DND-41 (cell line): Measurements from ENCODE around the gene GRID1.

Experiments
- ATAC-seq: fragments of 200-7000 bp; cut with Tn5 transposase; 3 replicates; pipeline ENCODE4 v1.9.1; 2021; ENCODE audit warnings: low read depth; ENCODE audit not compliant: insufficient read depth
- DNase-seq: peaks from one replicate; pipeline ENCODE4 v3.0.0-alpha.2; 2020
- H2AFZ ChIP-seq: 2 replicates; pipeline ENCODE4 v1.6.0; 2012; ENCODE audit warnings: low read depth, low read length
- H3K27ac ChIP-seq: 2 replicates; pipeline ENCODE4 v1.5.1; 2012; ENCODE audit warnings: low read length, inconsistent platforms
- H3K27me3 ChIP-seq: fragments of 200-600 bp; sonication (generic); 2 replicates; pipeline ENCODE4 v1.6.0; 2012; ENCODE audit warnings: low read length, mild to moderate bottlenecking, inconsistent platforms; ENCODE audit not compliant: insufficient read depth, poor library complexity
- H3K36me3 ChIP-seq: 2 replicates; pipeline ENCODE4 v1.5.1; 2012; ENCODE audit warnings: low read length, inconsistent platforms; ENCODE audit not compliant: insufficient read depth
- H3K4me1 ChIP-seq: 2 replicates; pipeline ENCODE4 v1.5.1; 2012; ENCODE audit warnings: mild to moderate bottlenecking, low read length; ENCODE audit not compliant: insufficient read depth
- H3K4me2 ChIP-seq: 2 replicates; pipeline ENCODE4 v1.6.0; 2012; ENCODE audit warnings: mild to moderate bottlenecking, moderate library complexity, low read length, inconsistent platforms; ENCODE audit not compliant: insufficient read depth
- H3K4me3 ChIP-seq, 2 experiments: fragments of 200-600 bp in 1 of 2; shearing (Covaris generic) in 1 of 2; 2 replicates each; pipeline ENCODE4 v1.5.1; 2012 to 2016; ENCODE audit warnings: inconsistent platforms in 2 of 2, low read length in 2 of 2, mild to moderate bottlenecking in 2 of 2, low read depth in 1 of 2, moderate library complexity in 1 of 2
- H3K79me2 ChIP-seq: 2 replicates; pipeline ENCODE4 v1.6.0; 2012; ENCODE audit warnings: low read length, inconsistent platforms; ENCODE audit not compliant: insufficient read depth
- H3K9ac ChIP-seq: 2 replicates; pipeline ENCODE4 v1.6.0; 2012; ENCODE audit warnings: low read depth, mild to moderate bottlenecking, inconsistent platforms, low read length, moderate library complexity
- H3K9me3 ChIP-seq: 2 replicates; pipeline ENCODE4 v1.5.1; 2012; ENCODE audit warnings: low read length, moderate library complexity, mild to moderate bottlenecking, inconsistent platforms; ENCODE audit not compliant: insufficient read depth, severe bottlenecking
- H4K20me1 ChIP-seq: 2 replicates; pipeline ENCODE4 v1.6.0; 2012; ENCODE audit warnings: low read length; ENCODE audit not compliant: insufficient read depth
- EZH2 ChIP-seq: IDR thresholded peaks from 3 replicates; pipeline ENCODE4 v1.6.1; 2012; ENCODE audit warnings: borderline replicate concordance, low read depth, mild to moderate bottlenecking, moderate library complexity, low read length, inconsistent platforms; ENCODE audit not compliant: severe bottlenecking
- TF ChIP-seq, protein P1 (sequence below): IDR thresholded peaks from 2 replicates; pipeline ENCODE4 v1.5.1; 2012; ENCODE audit warnings: borderline replicate concordance, low read length, moderate library complexity, mild to moderate bottlenecking; ENCODE audit not compliant: poor library complexity, severe bottlenecking; ENCODE audit errors: extremely low read depth

The GRID1 gene

DNA sequence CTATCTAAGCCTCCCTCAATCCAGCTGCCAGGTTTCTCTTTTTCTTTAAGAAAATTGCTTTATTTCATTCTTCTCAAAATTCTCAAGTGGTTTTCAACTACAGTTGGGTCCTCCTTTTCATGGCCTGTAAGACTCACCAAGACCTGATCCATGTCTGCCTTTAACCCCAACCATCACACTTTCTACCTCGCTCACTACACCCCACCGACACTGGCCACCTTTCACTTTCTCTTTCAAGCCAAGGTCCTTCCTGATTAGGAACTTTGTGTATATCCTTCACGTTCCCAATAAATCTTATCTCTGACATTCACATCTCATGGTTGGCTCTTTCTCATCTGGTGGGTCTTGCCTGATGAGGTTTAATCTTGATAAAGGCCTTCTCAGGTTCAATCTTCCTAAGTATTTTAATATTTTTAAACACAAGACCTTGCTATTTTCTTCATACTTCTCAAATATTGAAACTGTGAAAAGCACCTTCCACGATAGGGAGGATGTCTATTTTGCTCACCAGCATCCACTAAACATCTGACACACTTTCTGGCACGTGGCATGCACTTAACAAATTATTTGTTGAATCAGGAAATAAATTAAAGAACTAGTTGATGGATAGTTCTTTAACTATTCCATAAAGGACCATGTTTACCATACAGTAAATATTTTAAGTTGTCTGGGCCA lies 624.8 kb downstream of the GRID1 start:
- no peak for TF ChIP-seq EZH2
- TF ChIP-seq, protein P1, sequence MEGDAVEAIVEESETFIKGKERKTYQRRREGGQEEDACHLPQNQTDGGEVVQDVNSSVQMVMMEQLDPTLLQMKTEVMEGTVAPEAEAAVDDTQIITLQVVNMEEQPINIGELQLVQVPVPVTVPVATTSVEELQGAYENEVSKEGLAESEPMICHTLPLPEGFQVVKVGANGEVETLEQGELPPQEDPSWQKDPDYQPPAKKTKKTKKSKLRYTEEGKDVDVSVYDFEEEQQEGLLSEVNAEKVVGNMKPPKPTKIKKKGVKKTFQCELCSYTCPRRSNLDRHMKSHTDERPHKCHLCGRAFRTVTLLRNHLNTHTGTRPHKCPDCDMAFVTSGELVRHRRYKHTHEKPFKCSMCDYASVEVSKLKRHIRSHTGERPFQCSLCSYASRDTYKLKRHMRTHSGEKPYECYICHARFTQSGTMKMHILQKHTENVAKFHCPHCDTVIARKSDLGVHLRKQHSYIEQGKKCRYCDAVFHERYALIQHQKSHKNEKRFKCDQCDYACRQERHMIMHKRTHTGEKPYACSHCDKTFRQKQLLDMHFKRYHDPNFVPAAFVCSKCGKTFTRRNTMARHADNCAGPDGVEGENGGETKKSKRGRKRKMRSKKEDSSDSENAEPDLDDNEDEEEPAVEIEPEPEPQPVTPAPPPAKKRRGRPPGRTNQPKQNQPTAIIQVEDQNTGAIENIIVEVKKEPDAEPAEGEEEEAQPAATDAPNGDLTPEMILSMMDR = no peak
- Histone ChIP-seq H3K4me1 (no peaks in the 10 kb centered on the region), H3K9me3 (no peaks in the 10 kb centered on the region), H3K9ac (no peak overlapping the region), H3K36me3 (no peaks in the 10 kb centered on the region), H4K20me1 (no peaks in the 10 kb centered on the region), H3K4me2 (no peak overlapping the region), H2AFZ (no peak overlapping the region), H3K79me2 (no peaks in the 10 kb centered on the region), H3K4me3 (no peak overlapping the region), H3K27me3 (no peaks in the 10 kb centered on the region), H3K27ac (no peak overlapping the region)
- peak; percentile 53; the same call in 1 of the 3 replicates for ATAC-seq
- peak; percentile 5 for DNase-seq

DNA sequence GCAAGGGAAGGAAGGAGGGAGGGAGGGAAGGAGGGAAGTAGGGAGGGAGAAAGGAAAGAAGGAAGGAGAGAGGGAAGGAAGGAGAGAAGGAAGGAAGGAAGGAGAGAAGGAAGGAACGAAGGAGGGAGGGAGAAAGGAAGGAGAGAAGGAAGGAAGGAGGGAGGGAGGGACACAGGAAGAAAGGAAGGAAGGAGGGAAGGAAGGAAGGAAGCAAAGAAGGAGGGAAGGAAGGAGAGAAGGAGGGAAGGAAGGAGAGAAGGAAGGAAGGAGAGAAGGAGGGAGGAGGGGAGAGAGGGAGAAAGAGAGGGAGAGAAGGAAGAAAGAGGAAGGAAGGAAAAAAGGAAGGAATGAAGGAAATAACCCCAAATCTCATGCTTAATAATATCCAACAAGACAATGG lies 630.6 kb downstream of the GRID1 start:
- H2AFZ ChIP-seq = no peak overlapping the region
- no peaks in the 10 kb centered on the region for H4K20me1 ChIP-seq
- no peaks in the 10 kb centered on the region for H3K36me3 ChIP-seq
- H3K9me3 ChIP-seq = no peaks in the 10 kb centered on the region
- no peak for ATAC-seq
- no peak overlapping the region for H3K4me3 ChIP-seq
- H3K27ac ChIP-seq = no peak overlapping the region
- DNase-seq = no peak
- H3K4me2 ChIP-seq = no peak overlapping the region
- H3K79me2 ChIP-seq = no peaks in the 10 kb centered on the region
- no peak overlapping the region for H3K9ac ChIP-seq
- H3K4me1 ChIP-seq = no peaks in the 10 kb centered on the region
- TF ChIP-seq EZH2 = no peak
- TF ChIP-seq, protein P1 = no peak
- H3K27me3 ChIP-seq = no peaks in the 10 kb centered on the region

DNA sequence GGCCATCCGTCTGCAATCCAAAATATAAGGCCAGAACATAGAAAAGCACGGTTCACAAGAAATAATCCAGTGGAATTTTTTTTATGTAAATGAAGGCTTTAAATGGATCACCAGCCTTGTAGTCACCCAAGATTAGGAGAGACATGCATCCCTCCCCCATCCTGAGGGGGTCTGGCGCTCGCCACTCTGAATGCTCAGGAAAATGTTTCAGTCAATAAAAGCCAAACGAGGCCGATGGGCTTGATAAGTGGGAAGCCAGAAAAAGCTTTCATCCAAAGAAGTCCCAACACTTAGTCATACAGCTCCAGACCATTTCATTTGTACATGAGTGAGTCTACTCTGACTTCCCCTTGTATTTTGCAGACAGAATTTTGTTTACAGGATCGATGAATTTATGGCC lies 631.8 kb downstream of the GRID1 start:
- H3K4me2 ChIP-seq = no peak overlapping the region
- H3K4me1 ChIP-seq = no peaks in the 10 kb centered on the region
- ATAC-seq (no peak), DNase-seq (no peak)
- H3K79me2 ChIP-seq = no peaks in the 10 kb centered on the region
- H3K4me3 ChIP-seq = no peak overlapping the region
- no peaks in the 10 kb centered on the region for H3K27me3 ChIP-seq
- H3K9ac ChIP-seq = no peak overlapping the region
- H2AFZ ChIP-seq = no peak overlapping the region
- H3K9me3 ChIP-seq = no peaks in the 10 kb centered on the region
- no peaks in the 10 kb centered on the region for H4K20me1 ChIP-seq
- TF ChIP-seq, protein P1 = no peak
- H3K36me3 ChIP-seq = no peaks in the 10 kb centered on the region
- no peak overlapping the region for H3K27ac ChIP-seq
